HepG2 (cell line): ENCODE data around the gene MYL4. TPM values are rescaled to one million over a fixed set of nuclear protein-coding genes. Genes with fewer than 3 reads are reported as not detected.

Source experiments
- AFF4 ChIP-seq: sonication (generic); formaldehyde crosslinking; IDR thresholded peaks from 2 replicates; pipeline ENCODE4 v1.4.0; 2020; ENCODE audit warnings: missing genetic modification reagents
- AKAP8 ChIP-seq: sonication (generic); formaldehyde crosslinking; IDR thresholded peaks from 2 replicates; pipeline ENCODE4 v1.5.1; 2020; ENCODE audit warnings: mild to moderate bottlenecking, missing genetic modification reagents
- CHCHD3 ChIP-seq: sonication (generic); formaldehyde crosslinking; IDR thresholded peaks from 2 replicates; pipeline ENCODE4 v1.8.0; 2022; ENCODE audit warnings: mild to moderate bottlenecking, missing genetic modification reagents, moderate library complexity
- IRX3 ChIP-seq: sonication (generic); formaldehyde crosslinking; IDR thresholded peaks from 2 replicates; pipeline ENCODE4 v1.8.1; 2023; ENCODE audit warnings: mild to moderate bottlenecking, low read depth, missing genetic modification reagents, borderline replicate concordance
- KMT2B ChIP-seq: IDR thresholded peaks from 2 replicates; pipeline ENCODE4 v1.6.1; 2016; ENCODE audit warnings: missing genetic modification reagents, missing compliant biosample characterization
- MIER2 ChIP-seq: IDR thresholded peaks from 2 replicates; pipeline ENCODE4 v1.6.1; 2016; ENCODE audit warnings: missing biosample characterization, missing genetic modification reagents
- PLSCR1 ChIP-seq: sonication (generic); formaldehyde crosslinking; IDR thresholded peaks from 2 replicates; pipeline ENCODE4 v1.5.0; 2020; ENCODE audit warnings: missing genetic modification reagents, mild to moderate bottlenecking, borderline replicate concordance
- POLR2G ChIP-seq: fragments of 200-400 bp; formaldehyde crosslinking; IDR thresholded peaks from 2 replicates; pipeline ENCODE4 v1.6.1; 2018; ENCODE audit warnings: mild to moderate bottlenecking, low read depth, low read length, moderate library complexity
- PREB ChIP-seq: sonication (generic); formaldehyde crosslinking; IDR thresholded peaks from 2 replicates; pipeline ENCODE4 v1.4.0; 2020; ENCODE audit warnings: missing genetic modification reagents
- RELA ChIP-seq: sonication (generic); formaldehyde crosslinking; IDR thresholded peaks from 2 replicates; pipeline ENCODE4 v1.4.0; 2020; ENCODE audit warnings: missing genetic modification reagents
- SMYD3 ChIP-seq: sonication (generic); formaldehyde crosslinking; IDR thresholded peaks from 2 replicates; pipeline ENCODE4 v1.8.1; 2023; ENCODE audit warnings: mild to moderate bottlenecking, missing genetic modification reagents
- TIGD3 ChIP-seq: sonication (generic); formaldehyde crosslinking; IDR thresholded peaks from 2 replicates; pipeline ENCODE4 v1.5.1; 2020; ENCODE audit warnings: mild to moderate bottlenecking, missing genetic modification reagents, borderline replicate concordance
- TOE1 ChIP-seq: sonication (generic); formaldehyde crosslinking; IDR thresholded peaks from 2 replicates; pipeline ENCODE4 v1.4.0; 2020; ENCODE audit warnings: mild to moderate bottlenecking, missing genetic modification reagents
- ZNF232 ChIP-seq: sonication (generic); formaldehyde crosslinking; IDR thresholded peaks from 2 replicates; pipeline ENCODE4 v1.4.0; 2020; ENCODE audit warnings: missing genetic modification reagents, borderline replicate concordance
- ZNF552 ChIP-seq: sonication (generic); formaldehyde crosslinking; IDR thresholded peaks from 2 replicates; pipeline ENCODE4 v1.9.0; 2022; ENCODE audit warnings: missing genetic modification reagents, mild to moderate bottlenecking, borderline replicate concordance
- ZNF839 ChIP-seq: sonication (generic); formaldehyde crosslinking; IDR thresholded peaks from 2 replicates; pipeline ENCODE4 v1.4.0; 2020; ENCODE audit warnings: missing genetic modification reagents, mild to moderate bottlenecking, borderline replicate concordance
- ZSCAN5A ChIP-seq: sonication (generic); formaldehyde crosslinking; IDR thresholded peaks from 2 replicates; pipeline ENCODE4 v1.8.0; 2022; ENCODE audit warnings: mild to moderate bottlenecking, missing genetic modification reagents, borderline replicate concordance
- polyA plus RNA-seq, 8 experiments: library from polyadenylated mRNA; depleted of rRNA in 3 of 8; stranded (reverse) in 7 of 8; unstranded in 1 of 8; fragments of >200 nt; fragmentation: Illumina TruSeq in 4 of 8; extraction: Trizol in 4 of 8; gene quantifications; 2 replicates each; pipeline versions ENCODE4 v1.2.1 to v1.2.3, GENCODE V29; 2011 to 2016; ENCODE audit warnings: low read depth in 4 of 8, missing spikeins in 1 of 8, mixed read lengths in 1 of 8; ENCODE audit not compliant: insufficient read depth in 1 of 8
- total RNA-seq, 5 experiments: library from RNA; depleted of rRNA; stranded (reverse); fragments of >200 nt; fragmentation: Illumina TruSeq; extraction: Trizol; gene quantifications; 2 replicates each; pipeline ENCODE4 v1.2.3, GENCODE V29; 2016; ENCODE audit warnings: low read depth in 1 of 5

MYL4 gene
- total and polyA plus RNA-seq, 2 of the 13 experiments (the other 11 are each of a cell fraction or from before 2014, with no cell fraction given), result not detected

GRCh38 chr17:47188876-47189731 is 20.0 kb upstream of the MYL4 start, which contains the start of gene CDC27 (continued):
- TF ChIP-seq ZNF552 (CRISPR knock-in tag) (no peak), RELA (CRISPR knock-in tag) (no peak), AFF4 (CRISPR knock-in tag) (0 out of 2 replicates have a peak, but pooled peaks have one; percentile 70), PLSCR1 (no peak), CHCHD3 (CRISPR knock-in tag) (peak; percentile 94; the same call in 1 of the 2 replicates), SMYD3 (peak; percentile 54; the same call in 1 of the 2 replicates), ZSCAN5A (CRISPR knock-in tag) (0 out of 2 replicates have a peak, but pooled peaks have one; percentile 54), POLR2G (peak; percentile 90), TOE1 (CRISPR knock-in tag) (peak; percentile 48; the same call in 1 of the 2 replicates), TIGD3 (CRISPR knock-in tag) (no peak), KMT2B (CRISPR knock-in tag) (peak; percentile 94), AKAP8 (CRISPR knock-in tag) (peak; percentile 77), IRX3 (CRISPR knock-in tag) (no peak; the same call in 1 of the 2 replicates), ZNF839 (CRISPR knock-in tag) (peak; percentile 89; the same call in 1 of the 2 replicates), PREB (peak; percentile 91), MIER2 (CRISPR knock-in tag) (peak; percentile 35; the same call in 1 of the 2 replicates), ZNF232 (CRISPR knock-in tag) (peak; percentile 99)
